Body of pancreas (tissue), 4 donors: Measurements from ENCODE around the gene ATP8A2.

Experiments
- POLR2A ChIP-seq, 3 donors: fragments of 450-650 bp; IDR thresholded peaks; one replicate each; pipeline ENCODE4 v1.6.1; 2016; ENCODE audit warnings: antibody characterized with exemption in 3 of 3, mild to moderate bottlenecking in 2 of 3
- TF ChIP-seq, protein P1 (sequence below), 7 experiments: fragments of 450-650 bp in 4 of 7; fragments of 200-600 bp in 3 of 7; sonication (generic) in 3 of 7; IDR thresholded peaks; one replicate each; pipeline ENCODE4 v1.5.1; 2016 to 2019; ENCODE audit warnings: antibody characterized with exemption in 7 of 7

DNA sequence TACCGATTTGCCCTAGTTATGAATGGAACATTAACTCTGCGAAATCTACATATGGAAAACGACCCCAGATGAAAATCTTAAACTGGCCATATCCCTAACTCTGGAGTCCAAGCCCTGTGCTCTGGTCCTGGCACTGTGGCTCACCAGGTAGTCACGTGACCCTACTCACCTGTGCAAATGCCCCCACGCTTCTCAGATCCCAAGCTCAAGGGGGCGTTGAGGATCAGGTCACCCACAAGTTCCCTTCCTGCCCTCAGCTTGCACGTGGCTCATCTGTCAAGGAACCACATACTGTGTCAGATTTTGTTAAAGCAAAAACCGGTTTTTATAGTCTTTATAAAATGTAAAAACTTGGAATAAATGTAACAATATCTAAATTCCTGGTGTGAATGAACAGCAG is 356.0 kb downstream of the ATP8A2 start:
- TF ChIP-seq, protein P1, sequence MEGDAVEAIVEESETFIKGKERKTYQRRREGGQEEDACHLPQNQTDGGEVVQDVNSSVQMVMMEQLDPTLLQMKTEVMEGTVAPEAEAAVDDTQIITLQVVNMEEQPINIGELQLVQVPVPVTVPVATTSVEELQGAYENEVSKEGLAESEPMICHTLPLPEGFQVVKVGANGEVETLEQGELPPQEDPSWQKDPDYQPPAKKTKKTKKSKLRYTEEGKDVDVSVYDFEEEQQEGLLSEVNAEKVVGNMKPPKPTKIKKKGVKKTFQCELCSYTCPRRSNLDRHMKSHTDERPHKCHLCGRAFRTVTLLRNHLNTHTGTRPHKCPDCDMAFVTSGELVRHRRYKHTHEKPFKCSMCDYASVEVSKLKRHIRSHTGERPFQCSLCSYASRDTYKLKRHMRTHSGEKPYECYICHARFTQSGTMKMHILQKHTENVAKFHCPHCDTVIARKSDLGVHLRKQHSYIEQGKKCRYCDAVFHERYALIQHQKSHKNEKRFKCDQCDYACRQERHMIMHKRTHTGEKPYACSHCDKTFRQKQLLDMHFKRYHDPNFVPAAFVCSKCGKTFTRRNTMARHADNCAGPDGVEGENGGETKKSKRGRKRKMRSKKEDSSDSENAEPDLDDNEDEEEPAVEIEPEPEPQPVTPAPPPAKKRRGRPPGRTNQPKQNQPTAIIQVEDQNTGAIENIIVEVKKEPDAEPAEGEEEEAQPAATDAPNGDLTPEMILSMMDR (IDR thresholded peaks at IDR 0.05) = no peak
- no peak for TF ChIP-seq POLR2A (IDR thresholded peaks at IDR 0.05)
